ENCODE results near the gene PATE4.

PATE4 gene

GRCh38 chr11:125887373-125888324 lies 54.5 kb downstream of the PATE4 start, which contains the start of gene HYLS1:
Gene HYLS1 (plus strand): TSS chr11:125887668. CDS start chr11:125899369, 11,701 bp downstream.
- Histone ChIP-seq H3K4me1 (ENCODE audit: control insufficient read depth in 1 of 2, insufficient read depth in 1 of 2, low read depth in 1 of 2, low read length in 1 of 2) (peaks cover 13 to 18% of the 10 kb centered on the region in 2 experiments), H3K27me3 (peaks cover 15% of the 10 kb centered on the region)
- no peak for TF ChIP-seq CTCF (IDR thresholded peaks at IDR 0.05)

More at GRCh38 chr11:125887373-125888324, 54.5 kb downstream of the PATE4 start, which contains the start of gene HYLS1:
- Histone ChIP-seq H3K4me3 (ENCODE audit: low read depth in 1 of 2, low read length in 1 of 2) (peak within 1 kb of the TSS; percentile 72 to 84), H3K9me3 (no peaks in the 10 kb centered on the region), H3K36me3 (peaks cover 2% of the 10 kb centered on the region), H3K27ac (peak within 1 kb of the TSS; percentile 74)
